HG03432 (cell line): ENCODE results near the gene MRPL55.

Experiments used
- ATAC-seq: cut with Tn5 transposase; IDR thresholded peaks from one replicate; pipeline ENCODE4 v1.9.1; 2021; ENCODE audit warnings: mild to moderate bottlenecking, moderate library complexity; ENCODE audit not compliant: unreplicated experiment

MRPL55 gene

DNA sequence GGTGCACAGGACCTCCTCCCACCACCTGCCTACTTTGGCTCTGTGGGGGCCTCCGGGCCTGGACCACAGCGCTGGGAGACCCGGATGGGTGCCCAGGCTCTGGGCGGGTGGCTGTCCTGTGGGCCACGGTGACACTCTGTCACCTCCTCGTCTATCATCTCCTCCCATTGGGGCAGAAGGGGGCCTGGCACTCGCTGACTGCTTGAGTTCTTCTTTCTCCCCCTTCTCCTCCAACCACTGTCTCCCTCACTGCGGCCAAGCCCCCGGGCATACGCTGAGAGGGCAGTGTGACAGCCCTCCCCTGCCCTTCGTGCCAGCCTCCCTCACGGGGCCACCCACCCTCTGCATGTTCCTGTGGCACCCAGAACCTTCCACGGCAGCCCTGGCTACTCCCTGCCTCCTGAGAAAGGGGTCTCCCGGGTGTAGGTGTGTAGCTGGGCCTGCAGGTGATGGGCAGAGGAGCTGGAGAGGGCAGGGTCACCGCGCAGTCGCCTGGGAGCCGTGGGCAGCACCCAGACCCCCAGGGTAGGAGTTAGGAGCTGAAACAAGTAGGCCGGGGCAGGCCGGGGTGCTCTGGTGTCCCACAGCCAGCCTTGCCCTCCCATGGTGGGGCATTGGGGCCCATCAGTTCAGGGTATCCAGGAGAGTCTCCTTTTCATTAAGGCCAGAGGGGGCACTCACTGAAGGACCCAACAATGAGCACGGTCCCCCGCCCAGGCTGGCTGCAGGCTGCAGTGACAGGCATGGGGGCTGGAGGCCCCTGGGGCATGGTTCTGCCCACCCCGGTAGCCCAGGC lies 35.8 kb downstream of the MRPL55 start:
- ATAC-seq: no peak

DNA sequence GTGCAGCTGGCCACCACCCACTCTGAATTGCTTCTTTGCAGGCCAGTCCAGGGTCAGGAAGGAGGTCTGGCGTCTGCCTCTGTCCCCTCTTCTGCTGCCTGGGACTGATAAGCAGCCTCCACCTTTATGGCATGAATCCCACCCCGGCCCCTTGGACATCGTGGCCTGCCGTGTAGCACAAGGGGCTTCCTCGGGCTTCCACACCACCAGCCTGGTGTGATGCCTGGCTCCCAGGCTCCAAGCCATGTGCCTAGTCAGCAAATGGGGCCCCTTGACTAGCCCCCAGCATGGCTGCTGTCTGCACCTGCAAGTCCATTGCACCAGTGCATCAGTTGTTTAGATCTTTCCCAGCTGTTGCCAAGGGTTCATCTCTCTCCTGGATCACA lies 36.4 kb downstream of the MRPL55 start:
- ATAC-seq: no peak

DNA sequence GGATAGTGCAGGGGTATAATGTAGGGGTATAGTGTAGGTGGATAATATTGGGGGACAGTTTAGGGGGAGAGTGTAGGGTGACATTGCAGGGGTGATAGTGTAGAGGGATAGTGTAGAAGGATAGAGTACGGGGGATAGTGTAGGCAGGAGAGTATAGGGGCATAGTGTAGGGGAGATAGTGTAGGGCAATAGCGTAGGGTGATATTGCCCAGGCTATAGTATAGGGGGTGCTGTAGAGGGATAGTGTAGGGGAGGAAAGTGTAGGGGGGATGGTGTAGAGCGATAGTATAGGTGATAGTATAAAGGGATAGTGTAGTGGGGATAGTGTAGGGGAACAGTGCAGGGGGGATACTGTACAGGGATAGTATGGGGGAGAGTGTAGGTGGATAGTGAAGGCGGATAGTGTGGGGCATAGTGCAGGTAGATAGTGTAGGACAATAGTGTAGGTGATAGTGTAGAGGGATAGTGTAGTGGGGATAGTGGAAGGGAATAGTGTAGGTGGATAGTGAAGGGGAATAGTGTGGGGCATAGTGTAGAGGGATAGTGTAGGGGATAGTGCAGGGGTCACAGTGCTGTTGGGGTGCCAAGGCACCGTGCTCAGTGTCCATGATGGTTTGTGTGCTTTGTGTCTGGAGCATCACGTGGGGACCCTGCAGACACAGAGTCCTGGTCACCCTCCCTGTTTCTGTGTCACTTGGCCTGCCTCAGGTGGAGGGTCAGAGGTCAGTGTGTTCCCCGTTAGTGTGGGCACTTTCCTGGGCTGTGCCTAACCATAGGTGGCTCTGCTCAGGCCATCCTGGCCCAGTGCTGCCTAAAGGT lies 37.1 kb downstream of the MRPL55 start:
- ATAC-seq: no peak

DNA sequence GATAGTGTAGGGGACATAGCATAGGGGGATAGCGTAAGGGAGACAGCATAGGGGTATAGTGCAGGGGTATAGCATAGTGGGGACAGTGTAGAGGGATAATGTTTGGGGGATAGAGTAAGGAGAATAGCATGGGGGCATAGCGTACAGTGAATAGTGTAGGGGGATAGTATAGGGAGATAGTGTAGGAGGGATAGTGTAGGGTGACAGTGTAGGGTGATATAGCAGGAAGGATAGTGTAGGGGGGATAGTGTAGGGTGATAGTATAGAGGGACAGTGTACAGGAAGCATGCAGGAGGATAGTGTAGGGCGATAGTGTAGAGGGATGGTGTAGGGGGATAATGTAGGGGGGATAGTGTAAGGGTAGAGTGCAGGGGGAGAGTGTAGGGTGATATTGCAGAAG lies 38.2 kb downstream of the MRPL55 start:
- ATAC-seq: no peak

DNA sequence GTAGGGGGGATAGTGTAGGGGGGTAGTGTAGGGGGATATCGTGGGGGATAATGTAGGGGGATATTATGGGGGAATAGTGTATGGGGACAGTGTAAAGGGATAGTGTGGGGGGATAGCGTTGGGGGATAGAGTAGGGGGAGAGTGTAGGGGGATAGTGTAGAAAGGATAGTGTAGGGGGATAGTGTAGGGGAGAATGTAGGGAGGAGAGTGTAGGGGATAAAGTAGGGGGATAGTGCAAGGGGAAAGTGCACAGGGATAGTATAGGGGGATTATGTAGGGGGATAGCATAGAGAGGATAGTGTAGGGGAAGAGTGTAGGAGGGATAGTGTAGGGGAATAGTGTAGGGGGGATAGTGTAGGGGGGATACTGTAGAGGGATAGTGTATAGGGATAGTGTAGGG lies 38.9 kb downstream of the MRPL55 start:
- ATAC-seq: no peak

DNA sequence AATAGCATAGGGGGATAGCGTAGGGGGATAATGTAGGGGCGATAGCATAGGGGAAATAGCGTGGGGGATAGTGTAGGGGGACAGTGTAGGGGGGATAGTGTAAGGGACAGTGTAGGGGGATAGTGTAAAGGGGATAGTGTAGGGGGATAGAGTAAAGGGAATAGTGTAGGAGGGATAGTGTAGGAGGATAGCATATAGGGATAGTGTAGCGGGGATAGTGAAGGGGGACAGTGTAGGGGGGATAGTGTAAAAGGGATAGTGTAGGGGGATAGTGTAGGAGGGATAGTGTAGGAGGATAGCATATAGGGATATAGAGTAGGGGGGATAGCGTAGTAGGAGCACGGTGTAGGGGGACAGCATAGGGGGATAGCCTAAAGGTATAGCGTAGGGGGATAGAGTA lies 40.7 kb downstream of the MRPL55 start:
- no peak for ATAC-seq

DNA sequence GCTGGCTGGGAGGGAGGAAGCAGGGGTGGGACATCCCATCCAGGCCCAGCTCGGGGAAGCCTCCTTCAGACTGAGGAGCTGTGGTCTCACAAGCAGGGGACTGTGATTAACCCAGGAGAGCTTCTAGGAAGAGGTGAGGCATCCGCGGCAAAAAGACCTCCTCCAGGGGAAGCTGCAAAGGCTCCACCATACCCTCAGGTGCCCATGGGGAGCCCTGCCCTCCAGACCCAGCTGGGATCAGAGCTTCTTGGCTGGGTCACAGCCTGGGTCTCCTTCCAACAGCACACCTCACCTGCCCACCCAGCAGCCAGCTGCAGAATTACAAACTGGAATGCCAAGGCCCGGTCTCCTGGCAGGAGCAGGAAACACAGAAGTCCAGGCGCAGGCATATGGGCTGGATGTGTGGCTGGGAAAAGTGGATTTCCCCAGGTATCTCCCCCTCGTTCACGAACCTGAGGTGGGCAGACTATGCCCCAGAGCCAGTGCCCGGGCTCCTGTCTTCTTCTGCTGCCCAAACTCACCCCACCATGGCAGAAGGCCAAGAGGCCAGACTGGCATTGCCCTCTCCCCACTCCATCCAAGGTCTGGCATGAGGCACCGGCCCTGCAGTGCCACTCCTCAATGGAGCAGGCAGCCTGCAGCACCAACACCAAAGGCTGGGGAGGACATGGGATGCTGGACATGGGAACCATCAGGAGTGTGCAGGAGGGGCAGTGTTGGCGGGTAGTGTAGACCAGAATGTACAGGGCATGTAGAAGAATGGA lies 42.0 kb downstream of the MRPL55 start:
- no peak for ATAC-seq

DNA sequence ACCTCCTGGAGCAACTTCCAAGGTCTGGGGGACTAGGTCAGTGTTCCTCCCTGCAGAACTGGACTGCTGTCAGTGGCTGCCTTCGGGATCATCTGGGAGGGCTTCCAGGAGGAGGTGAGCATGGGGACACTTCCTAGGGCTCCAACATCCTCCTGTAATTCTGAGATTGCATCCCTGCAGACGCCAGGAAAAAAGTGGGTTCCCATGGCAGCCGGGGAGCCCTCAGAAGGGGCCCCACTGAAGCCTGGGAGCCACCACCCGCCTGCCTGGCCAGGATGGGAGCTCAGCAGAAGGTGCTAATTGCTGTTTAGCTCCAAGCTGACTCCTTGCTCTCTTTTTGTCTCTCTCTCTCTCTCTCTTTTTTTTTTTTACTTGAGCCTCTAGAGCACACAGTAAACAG lies 42.7 kb downstream of the MRPL55 start:
- no peak for ATAC-seq

DNA sequence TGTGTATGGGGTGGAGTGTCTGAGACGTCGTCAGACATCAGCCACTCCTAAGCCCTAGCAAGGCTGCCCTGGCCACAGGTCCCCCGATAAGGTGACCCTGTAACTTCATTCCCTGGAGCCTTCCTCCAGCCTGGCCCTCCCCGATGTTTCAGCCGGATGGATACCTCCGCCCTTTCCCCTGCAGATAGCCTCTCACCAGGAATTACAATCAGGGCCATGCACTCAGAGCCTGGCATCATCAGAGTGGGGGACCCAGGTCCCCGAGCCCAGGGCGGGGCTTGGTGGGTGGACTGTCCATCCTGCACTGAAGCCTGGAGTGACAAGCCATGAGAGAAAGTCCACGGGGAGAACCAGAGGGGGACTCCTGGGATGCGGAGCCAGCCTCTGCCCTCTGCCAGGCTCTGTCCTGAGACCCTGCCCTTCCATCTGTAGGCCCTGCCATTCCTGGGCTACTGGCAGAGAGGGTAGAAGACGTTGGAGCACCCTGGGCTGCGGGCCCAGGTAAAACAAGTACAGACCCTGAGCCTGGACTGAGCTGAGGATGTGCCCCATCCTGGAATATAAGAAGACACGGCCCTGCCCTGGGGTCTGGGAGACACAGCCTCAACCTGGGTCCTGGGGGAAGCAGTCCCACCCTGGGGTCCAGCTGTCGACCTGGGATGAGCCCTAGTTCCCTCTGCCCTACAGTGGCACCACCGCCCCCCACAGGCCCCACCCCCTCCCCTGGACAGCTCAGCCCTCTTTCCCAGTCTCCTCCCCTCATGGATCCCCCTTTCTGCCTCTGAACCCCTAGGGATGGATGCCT lies 43.4 kb downstream of the MRPL55 start:
- no peak for ATAC-seq

DNA sequence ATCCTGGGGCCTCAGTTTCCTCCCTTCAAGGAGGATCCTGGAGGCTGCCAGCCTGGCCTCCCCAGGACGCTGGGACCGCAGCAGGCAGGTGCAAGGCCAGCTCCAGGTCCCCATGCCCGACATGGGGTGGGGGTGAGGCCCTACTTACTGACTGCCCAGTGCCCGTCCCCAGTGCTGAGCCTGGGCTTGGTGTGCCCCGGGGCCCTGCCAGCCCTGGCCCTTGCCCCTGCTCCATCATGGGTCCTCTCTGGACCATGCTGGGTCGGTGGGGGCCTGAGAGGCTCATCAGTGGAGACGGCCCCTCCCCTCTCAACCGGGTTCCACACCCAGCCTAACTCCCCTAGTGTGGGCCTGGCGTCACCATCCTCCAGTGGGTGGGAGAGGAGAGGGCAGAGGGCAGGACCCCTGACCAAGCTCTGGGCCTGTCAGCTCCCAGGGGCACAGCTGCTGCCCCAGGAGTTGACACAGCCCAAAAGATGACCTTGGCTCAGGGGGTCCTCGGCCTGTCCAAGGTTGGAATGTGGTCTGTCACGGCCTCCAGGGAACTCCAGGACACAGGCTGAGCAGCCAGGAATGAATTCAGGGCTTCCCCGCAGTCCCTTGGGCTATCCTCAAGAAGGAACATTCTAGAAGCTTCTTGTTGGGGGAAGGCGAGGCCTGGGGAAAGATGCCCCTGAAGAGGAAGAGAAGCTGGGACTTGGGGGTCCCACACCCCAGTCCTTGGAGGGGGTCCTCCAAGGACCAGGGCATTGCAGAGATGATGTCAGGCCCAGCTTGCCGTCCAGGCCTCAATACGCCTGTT lies 44.2 kb downstream of the MRPL55 start:
- no peak for ATAC-seq

DNA sequence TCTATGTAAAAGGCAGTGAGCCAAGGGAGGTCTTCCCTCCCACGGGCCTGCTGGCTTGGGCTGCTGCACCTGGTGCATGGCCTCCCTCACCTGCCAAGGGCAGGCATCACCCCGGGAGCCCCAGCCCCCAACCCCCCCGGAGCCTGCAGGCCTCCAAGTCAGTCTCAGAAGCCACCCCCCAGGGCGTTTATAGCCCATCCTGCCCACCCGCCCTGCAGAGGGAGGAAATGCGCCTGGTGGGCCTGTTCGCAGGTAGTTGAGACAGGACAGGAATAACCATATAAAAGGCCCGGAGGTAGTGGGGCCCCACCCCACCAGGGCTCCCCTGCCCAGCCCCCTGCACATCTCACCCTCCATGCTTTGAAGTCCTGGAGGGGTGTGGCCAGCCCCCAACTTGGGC lies 44.8 kb downstream of the MRPL55 start:
- ATAC-seq: no peak

DNA sequence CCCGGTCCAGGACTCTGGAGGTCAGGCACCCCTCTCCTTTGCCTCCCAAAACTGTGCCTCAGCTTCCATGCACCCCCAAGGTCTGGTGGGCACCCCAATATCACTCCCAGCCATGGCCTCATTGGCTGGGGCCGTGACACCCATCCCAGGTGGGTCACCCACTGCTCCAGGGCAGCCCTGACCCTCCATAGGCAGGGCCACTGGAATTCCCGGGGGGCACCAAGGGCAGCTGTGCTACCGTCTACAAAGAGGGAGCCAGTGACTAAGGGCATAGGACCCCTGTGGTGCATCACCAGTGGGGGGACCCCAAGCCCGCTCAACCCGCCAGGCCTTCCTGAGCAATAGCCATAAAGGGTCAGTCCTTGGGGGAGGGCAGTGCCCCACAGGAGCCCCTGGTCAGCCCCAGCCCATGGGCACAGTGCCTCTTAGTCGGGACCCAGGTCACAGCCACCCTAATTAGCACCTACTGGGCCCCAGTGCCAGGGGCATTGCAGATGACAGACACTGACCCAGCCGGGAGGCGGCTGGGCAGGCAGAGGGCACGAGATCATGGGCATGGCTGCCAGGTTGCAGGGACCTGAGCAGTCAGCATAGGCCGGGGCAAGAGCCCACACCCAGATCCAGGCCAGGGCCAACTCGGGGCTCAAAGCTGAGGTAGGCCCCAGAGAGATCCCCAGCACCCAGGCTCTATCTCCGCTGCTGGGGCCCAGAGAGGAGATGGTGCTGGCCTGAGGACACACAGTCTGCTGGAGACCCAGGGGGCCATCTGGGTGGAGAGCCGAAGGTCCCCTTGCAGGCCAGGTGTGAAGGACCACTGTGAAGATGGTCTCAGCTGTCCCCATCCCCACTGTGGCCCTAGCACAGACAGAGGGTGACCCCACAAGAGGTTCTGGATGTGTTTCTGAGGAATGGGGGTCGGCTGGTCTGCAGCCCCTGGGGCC lies 45.6 kb downstream of the MRPL55 start:
- no peak for ATAC-seq

DNA sequence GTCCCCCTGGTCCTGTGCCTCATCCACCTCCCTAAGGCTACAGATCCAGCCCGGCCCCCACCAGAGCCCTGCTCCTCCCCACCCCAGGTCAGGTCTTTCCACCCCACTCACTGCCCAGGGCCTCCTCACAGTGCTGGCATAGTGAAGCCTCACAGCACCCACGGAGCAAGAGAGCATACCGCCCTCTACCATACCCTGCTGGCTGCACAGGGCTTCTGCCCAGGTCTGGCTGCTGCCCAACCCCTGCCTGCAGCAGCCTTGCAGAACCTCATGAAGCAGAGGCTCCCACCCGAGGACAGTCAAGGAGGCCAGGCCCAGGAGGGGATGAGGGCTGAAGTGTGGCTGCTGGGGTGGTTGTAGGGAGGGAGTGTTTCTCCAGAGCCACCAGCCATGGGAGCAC lies 46.3 kb downstream of the MRPL55 start:
- ATAC-seq: no peak

DNA sequence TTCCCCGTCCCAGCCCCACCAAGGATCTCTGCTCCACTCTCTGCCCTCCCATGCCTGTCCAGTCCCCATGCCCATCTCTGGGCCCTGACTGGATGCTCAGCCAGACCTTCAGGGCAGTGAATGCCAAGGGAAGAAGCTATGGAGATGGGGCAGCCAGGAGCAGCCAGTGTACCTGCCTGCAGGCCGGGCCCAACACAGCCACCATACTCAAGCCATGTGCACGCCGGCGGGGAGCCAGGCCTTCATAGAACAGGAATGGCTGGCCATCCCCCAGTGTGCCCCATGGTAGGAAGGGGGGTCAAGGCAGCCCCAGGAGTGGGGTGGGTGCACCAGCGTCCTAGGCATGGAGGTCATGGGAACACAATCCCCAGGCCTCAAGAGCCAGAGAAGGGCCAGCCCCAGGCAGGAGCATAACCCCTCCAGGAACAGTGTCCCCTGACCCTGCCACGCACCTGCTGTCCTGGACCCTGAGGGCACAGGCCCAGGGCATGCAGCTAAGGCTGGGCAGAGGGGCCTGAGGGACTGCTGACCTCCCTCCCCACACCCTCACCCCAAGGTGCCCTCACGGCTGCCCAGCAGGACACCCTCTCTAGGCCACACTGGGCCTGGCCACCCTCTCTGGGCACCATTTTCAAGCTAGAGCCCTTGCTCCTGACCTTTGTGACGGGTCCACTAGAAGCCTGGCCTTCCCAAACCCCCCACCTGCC lies 46.9 kb downstream of the MRPL55 start:
- ATAC-seq: no peak

DNA sequence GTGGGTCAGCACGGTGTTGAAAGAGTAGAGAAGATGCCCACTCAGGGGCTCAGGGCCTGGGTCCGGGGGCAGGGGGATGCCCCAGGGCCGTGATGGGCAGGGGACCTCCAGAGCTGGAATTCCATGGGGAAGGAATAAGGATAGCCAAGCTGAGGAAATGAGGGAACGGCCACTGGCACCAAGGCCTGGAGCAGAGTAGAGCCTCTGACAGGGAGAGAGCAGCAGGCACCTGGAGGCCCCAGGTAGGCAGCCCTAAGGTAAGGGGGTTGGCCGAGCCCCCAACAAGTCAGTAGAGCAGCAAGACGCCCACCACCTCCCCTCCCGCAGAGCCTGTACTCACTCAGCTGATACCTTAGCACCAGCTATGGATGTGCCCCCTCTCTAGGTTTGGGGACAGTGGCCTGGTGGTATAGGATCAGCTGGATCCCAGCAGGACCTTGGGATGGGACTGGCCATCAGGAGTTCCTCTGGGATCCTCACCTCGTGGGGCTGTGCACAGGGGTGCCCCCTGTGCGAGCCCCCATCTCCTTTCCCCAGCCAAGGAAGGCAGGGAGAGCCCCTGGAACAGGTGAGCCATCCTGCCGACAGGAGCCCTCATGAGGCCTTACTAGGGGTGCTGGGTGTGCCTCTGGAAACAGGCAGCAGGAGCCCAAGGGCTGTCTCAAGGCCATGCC lies 47.6 kb downstream of the MRPL55 start:
- ATAC-seq: no peak

DNA sequence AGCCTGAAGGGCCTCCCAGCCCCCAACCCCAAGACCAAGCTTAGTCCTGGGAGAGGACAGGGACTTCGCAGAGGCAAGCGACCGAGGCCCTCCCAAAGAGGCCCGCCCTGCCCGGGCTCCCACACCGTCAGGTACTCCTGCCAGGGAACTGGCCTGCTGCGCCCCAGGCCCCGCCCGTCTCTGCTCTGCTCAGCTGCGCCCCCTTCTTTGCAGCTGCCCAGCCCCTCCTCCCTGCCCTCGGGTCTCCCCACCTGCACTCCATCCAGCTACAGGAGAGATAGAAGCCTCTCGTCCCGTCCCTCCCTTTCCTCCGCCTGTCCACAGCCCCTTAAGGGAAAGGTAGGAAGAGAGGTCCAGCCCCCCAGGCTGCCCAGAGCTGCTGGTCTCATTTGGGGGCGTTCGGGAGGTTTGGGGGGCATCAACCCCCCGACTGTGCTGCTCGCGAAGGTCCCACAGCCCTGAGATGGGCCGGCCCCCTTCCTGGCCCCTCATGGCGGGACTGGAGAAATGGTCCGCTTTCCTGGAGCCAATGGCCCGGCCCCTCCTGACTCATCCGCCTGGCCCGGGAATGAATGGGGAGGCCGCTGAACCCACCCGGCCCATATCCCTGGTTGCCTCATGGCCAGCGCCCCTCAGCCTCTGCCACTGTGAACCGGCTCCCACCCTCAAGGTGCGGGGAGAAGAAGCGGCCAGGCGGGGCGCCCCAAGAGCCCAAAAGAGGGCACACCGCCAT lies 48.5 kb downstream of the MRPL55 start:
- ATAC-seq: no peak
